GM12874 (cell line): Measurements from ENCODE around the gene RYK.

Experiments
- TF ChIP-seq, protein P1 (sequence below): IDR thresholded peaks from 2 replicates; pipeline ENCODE4 v1.5.1; 2011; ENCODE audit warnings: low read depth, mild to moderate bottlenecking, control low read depth, low read length, moderate library complexity; ENCODE audit not compliant: insufficient read depth

The RYK gene

DNA sequence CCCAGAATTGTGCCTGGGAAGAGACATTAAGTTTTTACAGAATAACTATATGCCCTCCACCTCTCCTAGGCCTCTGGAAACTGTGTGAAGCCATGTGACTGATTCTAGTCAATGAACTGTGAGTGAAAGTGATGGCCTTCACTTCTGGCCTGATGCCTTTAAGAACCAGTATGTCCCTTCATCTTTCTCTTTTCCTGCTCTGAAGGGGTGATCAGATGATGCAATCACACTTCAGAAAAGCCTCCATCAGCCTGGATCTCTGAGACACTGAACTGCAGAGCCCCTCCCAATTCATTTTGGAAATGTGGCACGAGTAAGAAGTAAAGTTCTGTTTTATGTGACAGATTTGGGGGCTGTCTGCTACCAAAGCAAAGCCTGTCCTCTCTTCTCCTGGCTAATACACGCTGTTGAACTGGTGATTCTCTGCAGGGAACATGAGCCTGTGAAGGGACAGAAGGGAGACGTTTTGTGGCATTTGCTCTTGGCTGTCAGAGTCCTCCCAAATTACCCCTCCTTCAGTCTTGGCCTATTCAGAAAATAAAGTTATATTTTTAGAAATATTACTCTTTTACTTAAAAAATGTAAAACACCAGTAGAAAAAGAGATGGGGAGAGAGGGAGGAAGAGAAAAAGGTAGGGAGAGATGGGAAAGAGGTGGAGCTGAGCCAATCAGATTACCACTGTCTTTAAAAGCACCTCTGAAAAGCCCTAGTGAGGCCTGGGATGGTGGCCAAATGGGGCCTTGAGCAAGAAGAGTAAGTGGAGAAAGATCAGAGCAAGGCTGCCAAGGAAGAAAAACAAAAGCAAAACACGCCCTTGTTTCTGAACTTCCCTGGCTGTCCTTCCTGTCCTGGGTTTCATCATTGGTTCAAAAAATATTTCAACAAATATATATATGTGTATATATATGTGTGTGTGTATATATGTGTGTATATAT, 40.9 kb upstream of the RYK start:
- TF ChIP-seq, protein P1, sequence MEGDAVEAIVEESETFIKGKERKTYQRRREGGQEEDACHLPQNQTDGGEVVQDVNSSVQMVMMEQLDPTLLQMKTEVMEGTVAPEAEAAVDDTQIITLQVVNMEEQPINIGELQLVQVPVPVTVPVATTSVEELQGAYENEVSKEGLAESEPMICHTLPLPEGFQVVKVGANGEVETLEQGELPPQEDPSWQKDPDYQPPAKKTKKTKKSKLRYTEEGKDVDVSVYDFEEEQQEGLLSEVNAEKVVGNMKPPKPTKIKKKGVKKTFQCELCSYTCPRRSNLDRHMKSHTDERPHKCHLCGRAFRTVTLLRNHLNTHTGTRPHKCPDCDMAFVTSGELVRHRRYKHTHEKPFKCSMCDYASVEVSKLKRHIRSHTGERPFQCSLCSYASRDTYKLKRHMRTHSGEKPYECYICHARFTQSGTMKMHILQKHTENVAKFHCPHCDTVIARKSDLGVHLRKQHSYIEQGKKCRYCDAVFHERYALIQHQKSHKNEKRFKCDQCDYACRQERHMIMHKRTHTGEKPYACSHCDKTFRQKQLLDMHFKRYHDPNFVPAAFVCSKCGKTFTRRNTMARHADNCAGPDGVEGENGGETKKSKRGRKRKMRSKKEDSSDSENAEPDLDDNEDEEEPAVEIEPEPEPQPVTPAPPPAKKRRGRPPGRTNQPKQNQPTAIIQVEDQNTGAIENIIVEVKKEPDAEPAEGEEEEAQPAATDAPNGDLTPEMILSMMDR: no peak

DNA sequence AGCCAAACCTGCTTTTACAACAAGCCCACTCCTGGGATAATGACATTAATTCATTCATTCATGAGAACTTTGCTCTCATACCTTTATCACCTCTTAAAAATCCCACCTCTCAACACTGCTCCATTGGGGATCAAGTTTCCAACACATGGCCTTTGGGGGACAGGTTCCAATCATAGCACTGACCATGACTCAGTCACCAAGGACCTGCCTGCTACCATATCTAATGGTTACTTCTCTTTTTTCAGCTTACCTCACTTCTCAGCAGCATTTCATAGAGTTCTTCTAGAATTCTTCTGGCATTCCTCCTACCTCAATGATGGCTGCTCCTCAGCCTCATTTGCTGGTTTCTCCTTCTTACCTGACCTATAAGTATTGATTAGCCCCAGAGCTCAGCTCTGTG, 36.9 kb upstream of the RYK start:
- TF ChIP-seq, protein P1: no peak

DNA sequence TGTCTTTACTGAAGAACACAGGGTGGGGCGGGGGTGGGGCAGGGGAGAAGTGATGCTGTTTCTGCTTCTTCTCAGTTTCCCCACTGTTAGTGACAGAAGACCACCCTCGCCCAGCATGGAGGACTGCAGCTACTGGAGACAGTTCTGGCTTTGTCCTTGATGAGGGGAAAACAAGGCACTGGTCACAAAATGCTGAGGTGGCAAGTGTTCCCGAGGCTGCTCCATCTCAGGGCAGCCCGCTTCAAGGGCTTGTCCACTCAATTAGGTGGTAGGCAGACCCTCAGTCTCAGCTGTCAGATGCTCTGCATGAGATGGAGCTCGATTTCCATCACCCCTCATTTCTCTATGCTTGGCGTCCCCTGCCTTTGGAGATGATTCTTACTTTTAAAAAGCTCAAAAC, 33.8 kb upstream of the RYK start:
- TF ChIP-seq, protein P1: no peak

DNA sequence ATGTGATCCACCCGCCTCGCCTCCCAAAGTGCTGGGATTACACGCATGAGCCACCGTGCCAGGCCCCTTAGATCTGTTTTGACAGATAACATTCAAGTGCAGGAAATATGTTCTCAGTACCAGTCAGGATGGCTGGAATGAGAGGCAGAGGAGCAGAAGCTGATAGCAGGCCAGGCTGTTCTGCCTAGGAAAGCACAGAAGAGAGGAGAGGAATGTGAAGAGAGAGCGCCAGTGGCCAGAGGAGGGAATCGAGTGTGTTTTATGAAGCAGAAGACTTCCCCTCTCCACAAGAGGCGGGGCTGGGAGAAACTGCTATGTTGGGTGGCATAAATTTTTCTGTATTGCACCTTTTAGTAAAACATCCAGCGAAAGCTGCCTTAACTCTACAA, 32.0 kb upstream of the RYK start:
- TF ChIP-seq, protein P1: no peak

DNA sequence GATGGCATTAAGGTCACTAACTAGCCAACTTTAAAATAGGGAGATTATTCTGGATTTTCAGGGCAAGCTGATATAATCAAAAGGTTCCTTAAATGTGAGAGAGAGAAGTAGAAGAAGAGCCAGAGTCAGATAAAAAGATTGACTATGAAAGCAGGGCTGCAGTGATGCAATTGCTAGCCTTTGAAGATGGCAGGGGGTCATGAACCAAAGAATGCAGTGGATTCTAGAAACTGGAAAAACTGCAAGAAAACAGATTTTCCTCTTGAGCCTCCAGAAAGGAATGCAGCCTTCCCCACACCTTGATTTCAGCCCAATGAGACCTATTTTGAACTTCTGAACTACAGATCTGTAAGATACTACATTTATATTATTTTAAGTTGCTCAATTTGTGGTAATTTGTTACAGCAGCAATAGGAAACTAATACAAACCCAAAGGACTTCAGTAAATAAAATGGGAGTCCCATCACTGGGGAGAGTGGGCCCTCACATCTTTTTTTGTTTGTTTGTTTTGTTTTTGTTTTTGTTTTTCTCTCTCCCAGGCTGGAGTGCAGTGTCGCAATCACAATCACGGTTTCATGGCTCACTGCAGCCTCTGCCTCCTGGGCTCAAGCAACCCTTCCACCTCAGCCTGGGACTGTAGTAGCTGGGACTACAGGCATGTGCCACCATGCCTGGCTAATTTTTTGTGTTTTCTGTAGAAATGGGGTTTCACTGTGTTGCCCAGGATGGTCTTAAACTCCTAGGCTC, 31.4 kb upstream of the RYK start:
- TF ChIP-seq, protein P1: no peak

DNA sequence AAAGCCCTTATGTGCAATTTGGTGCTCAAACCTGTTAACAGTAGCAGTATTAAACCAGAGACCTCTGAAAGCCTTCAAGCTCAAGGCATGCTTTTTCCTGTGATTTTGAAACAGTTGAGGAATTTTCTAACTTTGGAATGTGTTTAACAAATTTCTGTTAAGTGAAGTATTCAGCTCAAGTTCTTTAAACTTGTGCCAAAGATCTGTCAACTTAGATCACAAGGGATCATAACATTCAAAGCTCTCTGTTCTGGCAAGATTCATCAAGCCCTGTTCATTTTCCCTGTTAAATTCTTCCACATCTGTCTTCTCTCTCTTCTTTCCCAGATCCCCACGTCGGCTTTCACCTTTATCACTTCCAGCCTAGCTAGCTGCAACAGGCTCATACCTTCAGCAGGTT, 28.8 kb upstream of the RYK start:
- TF ChIP-seq, protein P1: no peak

DNA sequence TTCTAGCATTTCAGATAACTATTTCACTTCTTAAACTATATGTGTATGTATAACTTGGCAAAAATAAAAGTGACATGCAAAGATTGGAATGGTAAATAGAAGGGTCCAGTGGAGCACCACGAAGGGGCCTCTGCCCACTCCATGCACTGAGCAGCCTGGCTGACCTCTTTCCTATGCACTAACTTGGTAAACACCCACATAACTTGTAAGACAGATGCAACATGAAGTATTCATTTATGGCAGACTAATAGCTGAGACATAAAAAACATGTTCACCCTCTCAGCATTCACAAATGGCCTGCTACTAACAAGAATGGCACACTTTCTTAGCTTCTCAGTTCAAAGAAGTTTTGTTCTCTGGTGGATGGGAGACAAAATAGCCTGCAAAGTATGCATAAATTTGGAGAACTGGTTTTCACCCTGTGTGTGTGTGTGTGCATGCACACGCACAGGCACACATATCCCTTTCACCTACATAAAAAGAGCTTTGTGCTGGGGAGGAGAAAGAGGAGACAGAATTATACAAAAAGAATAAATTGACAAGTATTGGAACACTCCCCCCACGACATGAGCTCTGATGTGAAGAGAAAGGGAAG, 26.5 kb upstream of the RYK start:
- TF ChIP-seq, protein P1: no peak
